ENCODE data around the gene IGDCC3.

Gene IGDCC3

GRCh38 chr15:65413760-65414144 is 36.0 kb upstream of the IGDCC3 start:
- DNase-seq (ENCODE audit: low read depth), result no peak
- Histone ChIP-seq H3K36me3 (ENCODE audit: control insufficient read depth, insufficient read depth, low read length, severe bottlenecking) (no peaks in the 10 kb centered on the region), H3K9me3 (ENCODE audit: control insufficient read depth, low read length) (no peaks in the 10 kb centered on the region), H3K27me3 (replicated peaks; ENCODE audit: control insufficient read depth, insufficient read depth, low read length) (peaks cover 33% of the 10 kb centered on the region), H3K4me1 (ENCODE audit: control insufficient read depth, insufficient read depth, low read length) (peaks cover 7% of the 10 kb centered on the region), H3K4me3 (ENCODE audit: low read length) (no peak overlapping the region), H3K9ac (ENCODE audit: low read length) (no peak overlapping the region)

- no peak for DNase-seq (ENCODE audit: low read depth)
- Histone ChIP-seq H3K36me3 (ENCODE audit: control insufficient read depth, insufficient read depth, low read length, severe bottlenecking) (no peaks in the 10 kb centered on the region), H3K9ac (ENCODE audit: low read length) (no peak overlapping the region), H3K4me1 (ENCODE audit: control insufficient read depth, insufficient read depth, low read length) (peaks cover 7% of the 10 kb centered on the region), H3K4me3 (ENCODE audit: low read length) (no peak overlapping the region), H3K27me3 (replicated peaks; ENCODE audit: control insufficient read depth, insufficient read depth, low read length) (peaks cover 27% of the 10 kb centered on the region), H3K9me3 (ENCODE audit: control insufficient read depth, low read length) (no peaks in the 10 kb centered on the region)
These were observed 35.4 kb upstream of the IGDCC3 start for GRCh38 chr15:65413051-65413759.

- peaks cover 7% of the 10 kb centered on the region for H3K4me1 ChIP-seq (ENCODE audit: control insufficient read depth, insufficient read depth, low read length)
These were observed 34.8 kb upstream of the IGDCC3 start for GRCh38 chr15:65412556-65412955.

GRCh38 chr15:65411465-65412071 is 33.8 kb upstream of the IGDCC3 start:
- H3K9ac ChIP-seq (ENCODE audit: low read length), result no peak overlapping the region
- no peak overlapping the region for H3K4me3 ChIP-seq (ENCODE audit: low read length)
- H3K4me1 ChIP-seq (ENCODE audit: control insufficient read depth, insufficient read depth, low read length), result peaks cover 7% of the 10 kb centered on the region
- H3K36me3 ChIP-seq (ENCODE audit: control insufficient read depth, insufficient read depth, low read length, severe bottlenecking), result no peaks in the 10 kb centered on the region
- H3K9me3 ChIP-seq (ENCODE audit: control insufficient read depth, low read length), result no peaks in the 10 kb centered on the region
- peaks cover 16% of the 10 kb centered on the region for H3K27me3 ChIP-seq (replicated peaks; ENCODE audit: control insufficient read depth, insufficient read depth, low read length)
- DNase-seq (ENCODE audit: low read depth), result no peak

More at GRCh38 chr15:65412556-65412955, 34.8 kb upstream of the IGDCC3 start:
- Histone ChIP-seq H3K36me3 (ENCODE audit: control insufficient read depth, insufficient read depth, low read length, severe bottlenecking) (no peaks in the 10 kb centered on the region), H3K9me3 (ENCODE audit: control insufficient read depth, low read length) (no peaks in the 10 kb centered on the region), H3K9ac (ENCODE audit: low read length) (no peak overlapping the region), H3K4me3 (ENCODE audit: low read length) (no peak overlapping the region), H3K27me3 (replicated peaks; ENCODE audit: control insufficient read depth, insufficient read depth, low read length) (peaks cover 24% of the 10 kb centered on the region)
- no peak for DNase-seq (ENCODE audit: low read depth)

GRCh38 chr15:65410972-65411371 is 33.2 kb upstream of the IGDCC3 start:
- Histone ChIP-seq H3K4me1 (ENCODE audit: control insufficient read depth, insufficient read depth, low read length) (peaks cover 7% of the 10 kb centered on the region), H3K27me3 (replicated peaks; ENCODE audit: control insufficient read depth, insufficient read depth, low read length) (peaks cover 14% of the 10 kb centered on the region), H3K4me3 (ENCODE audit: low read length) (no peak overlapping the region), H3K36me3 (ENCODE audit: control insufficient read depth, insufficient read depth, low read length, severe bottlenecking) (no peaks in the 10 kb centered on the region), H3K9me3 (ENCODE audit: control insufficient read depth, low read length) (no peaks in the 10 kb centered on the region), H3K9ac (ENCODE audit: low read length) (no peak overlapping the region)
- no peak for DNase-seq (ENCODE audit: low read depth)

- H3K27me3 ChIP-seq (replicated peaks; ENCODE audit: control insufficient read depth, insufficient read depth, low read length), result peaks cover 5% of the 10 kb centered on the region
- peaks cover 2% of the 10 kb centered on the region for H3K4me1 ChIP-seq (ENCODE audit: control insufficient read depth, insufficient read depth, low read length)
- H3K36me3 ChIP-seq (ENCODE audit: control insufficient read depth, insufficient read depth, low read length, severe bottlenecking), result no peaks in the 10 kb centered on the region
- no peaks in the 10 kb centered on the region for H3K9me3 ChIP-seq (ENCODE audit: control insufficient read depth, low read length)
- H3K9ac ChIP-seq (ENCODE audit: low read length), result no peak overlapping the region
- no peak for DNase-seq (ENCODE audit: low read depth)
- no peak overlapping the region for H3K4me3 ChIP-seq (ENCODE audit: low read length)
These were observed 32.2 kb upstream of the IGDCC3 start for GRCh38 chr15:65410036-65410435.

GRCh38 chr15:65409036-65409631 is 31.3 kb upstream of the IGDCC3 start:
- peak; percentile 60 for DNase-seq (ENCODE audit: low read depth)
- Histone ChIP-seq H3K9me3 (ENCODE audit: control insufficient read depth, low read length) (no peaks in the 10 kb centered on the region), H3K36me3 (ENCODE audit: control insufficient read depth, insufficient read depth, low read length, severe bottlenecking) (no peaks in the 10 kb centered on the region), H3K4me1 (ENCODE audit: control insufficient read depth, insufficient read depth, low read length) (no peaks in the 10 kb centered on the region), H3K9ac (ENCODE audit: low read length) (no peak overlapping the region), H3K27me3 (replicated peaks; ENCODE audit: control insufficient read depth, insufficient read depth, low read length) (peaks cover 2% of the 10 kb centered on the region), H3K4me3 (ENCODE audit: low read length) (no peak overlapping the region)

- H3K9ac ChIP-seq (ENCODE audit: low read length), result no peak overlapping the region
- no peak overlapping the region for H3K4me3 ChIP-seq (ENCODE audit: low read length)
- no peaks in the 10 kb centered on the region for H3K9me3 ChIP-seq (ENCODE audit: control insufficient read depth, low read length)
- H3K4me1 ChIP-seq (ENCODE audit: control insufficient read depth, insufficient read depth, low read length), result no peaks in the 10 kb centered on the region
- DNase-seq (ENCODE audit: low read depth), result no peak
- peaks cover 2% of the 10 kb centered on the region for H3K27me3 ChIP-seq (replicated peaks; ENCODE audit: control insufficient read depth, insufficient read depth, low read length)
- H3K36me3 ChIP-seq (ENCODE audit: control insufficient read depth, insufficient read depth, low read length, severe bottlenecking), result no peaks in the 10 kb centered on the region
These were observed 30.7 kb upstream of the IGDCC3 start for GRCh38 chr15:65408324-65409035.

GRCh38 chr15:65406424-65407000 is 28.7 kb upstream of the IGDCC3 start:
- Histone ChIP-seq H3K36me3 (ENCODE audit: control insufficient read depth, insufficient read depth, low read length, severe bottlenecking) (no peaks in the 10 kb centered on the region), H3K9me3 (ENCODE audit: control insufficient read depth, low read length) (no peaks in the 10 kb centered on the region), H3K27me3 (replicated peaks; ENCODE audit: control insufficient read depth, insufficient read depth, low read length) (peaks cover 2% of the 10 kb centered on the region), H3K4me1 (ENCODE audit: control insufficient read depth, insufficient read depth, low read length) (no peaks in the 10 kb centered on the region), H3K4me3 (ENCODE audit: low read length) (no peak overlapping the region), H3K9ac (ENCODE audit: low read length) (no peak overlapping the region)
- no peak for DNase-seq (ENCODE audit: low read depth)

GRCh38 chr15:65405791-65406423 is 28.1 kb upstream of the IGDCC3 start:
- Histone ChIP-seq H3K9me3 (ENCODE audit: control insufficient read depth, low read length) (no peaks in the 10 kb centered on the region), H3K4me1 (ENCODE audit: control insufficient read depth, insufficient read depth, low read length) (peaks cover 4% of the 10 kb centered on the region), H3K9ac (ENCODE audit: low read length) (no peak overlapping the region), H3K27me3 (replicated peaks; ENCODE audit: control insufficient read depth, insufficient read depth, low read length) (peaks cover 2% of the 10 kb centered on the region), H3K4me3 (ENCODE audit: low read length) (no peak overlapping the region), H3K36me3 (ENCODE audit: control insufficient read depth, insufficient read depth, low read length, severe bottlenecking) (no peaks in the 10 kb centered on the region)
- no peak for DNase-seq (ENCODE audit: low read depth)
